Measurements from ENCODE around the gene VEZT.
"Not testable (repeated sequence)": the region's sequence is repeated elsewhere in the genome, so short reads cannot be mapped to it uniquely, and the experiment has no call there.

The VEZT gene

DNA sequence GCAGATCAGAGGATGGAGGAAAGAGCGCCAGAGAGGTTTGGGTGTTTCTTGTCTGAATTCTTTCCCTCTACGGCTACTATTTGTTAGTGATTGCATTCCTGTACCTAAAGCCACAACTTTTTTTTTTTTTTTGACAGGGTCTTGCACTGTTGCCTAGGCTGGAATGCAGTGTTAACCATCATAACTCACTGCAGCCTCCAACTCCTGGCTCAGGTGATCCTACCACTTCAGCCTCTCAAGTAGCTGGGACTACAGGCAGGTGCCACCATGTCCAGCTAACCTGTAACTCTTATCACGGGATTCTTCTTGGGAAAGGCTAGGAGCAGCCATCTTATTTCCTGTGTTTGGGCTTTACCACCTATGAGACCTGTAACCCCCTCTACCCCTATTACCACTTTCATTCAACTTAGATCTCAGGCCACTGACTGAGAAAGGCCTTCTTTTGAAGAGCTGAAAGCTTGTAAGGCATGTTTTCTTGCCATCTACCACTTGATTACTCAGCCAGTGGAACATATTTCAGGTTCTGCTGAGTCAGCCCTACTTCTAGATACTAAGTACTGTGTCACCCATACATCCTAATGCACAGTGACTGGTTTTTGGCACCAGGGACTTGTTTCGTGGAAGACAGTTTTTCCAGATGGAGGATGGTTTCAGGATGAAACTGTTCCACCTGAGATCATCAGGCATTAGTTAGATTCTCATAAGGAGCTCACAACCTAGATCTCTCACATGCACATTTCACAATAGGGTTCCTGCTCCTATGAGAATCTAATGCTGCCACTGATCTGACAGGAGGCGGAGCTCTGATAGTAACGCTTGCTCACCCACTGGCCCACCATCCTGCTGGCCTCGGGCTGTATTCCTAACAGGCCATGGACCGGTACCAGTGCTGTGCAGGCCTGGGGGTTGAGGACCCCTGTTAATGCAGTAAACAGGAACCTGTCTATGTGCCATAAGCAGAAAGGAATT is 6.9 kb downstream of the VEZT start:
- no peak for DNase-seq

DNA sequence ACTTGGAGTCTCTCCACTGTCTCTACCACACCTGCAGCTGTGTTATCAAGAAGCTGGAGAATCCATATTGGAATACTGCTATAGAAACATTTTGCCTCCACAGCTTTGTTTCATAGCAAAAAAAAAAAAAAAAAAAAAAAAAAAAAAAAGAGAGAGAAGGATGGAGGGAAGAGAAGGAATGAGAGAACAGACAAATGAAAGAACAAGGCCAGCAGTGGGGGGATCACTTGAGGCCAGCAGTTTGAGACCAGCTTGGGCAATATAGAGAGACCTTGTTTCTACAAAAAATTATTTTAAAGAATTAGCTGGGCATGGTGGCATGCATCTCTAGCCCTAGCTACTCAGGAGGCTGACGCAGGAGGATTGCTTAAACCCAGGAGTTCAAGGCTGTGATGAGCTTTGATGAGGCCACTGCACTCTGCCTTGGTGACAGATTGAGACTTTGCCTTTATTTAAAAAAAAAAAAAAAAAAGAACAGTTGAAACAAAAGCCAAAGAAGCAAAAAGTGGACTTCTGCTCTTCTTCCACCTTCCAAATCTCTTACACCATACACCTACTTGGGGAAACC is 8.1 kb downstream of the VEZT start:
- no peak for DNase-seq

- DNase-seq: no peak
Observed at GRCh38 chr12:95227818-95228356, 10.3 kb downstream of the VEZT start.

DNA sequence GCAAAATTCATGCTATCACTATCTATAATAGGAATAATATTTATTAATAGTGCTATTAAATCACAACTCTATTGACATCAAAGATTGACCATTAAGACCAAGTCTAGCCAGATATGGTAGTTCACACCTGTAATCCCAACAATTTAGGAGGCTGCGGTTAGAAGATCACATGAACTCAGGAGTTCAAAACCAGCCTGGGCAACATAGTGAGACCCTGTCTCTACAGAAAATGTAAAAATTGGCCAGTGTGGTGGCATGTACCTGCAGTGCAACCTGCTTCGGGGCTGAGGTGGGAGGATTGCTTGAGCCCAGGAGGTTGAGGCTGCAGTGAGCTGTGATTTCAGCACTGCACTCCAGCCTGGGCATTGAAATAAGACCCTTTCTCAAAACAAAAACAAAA is 11.0 kb downstream of the VEZT start:
- no peak for DNase-seq

DNA sequence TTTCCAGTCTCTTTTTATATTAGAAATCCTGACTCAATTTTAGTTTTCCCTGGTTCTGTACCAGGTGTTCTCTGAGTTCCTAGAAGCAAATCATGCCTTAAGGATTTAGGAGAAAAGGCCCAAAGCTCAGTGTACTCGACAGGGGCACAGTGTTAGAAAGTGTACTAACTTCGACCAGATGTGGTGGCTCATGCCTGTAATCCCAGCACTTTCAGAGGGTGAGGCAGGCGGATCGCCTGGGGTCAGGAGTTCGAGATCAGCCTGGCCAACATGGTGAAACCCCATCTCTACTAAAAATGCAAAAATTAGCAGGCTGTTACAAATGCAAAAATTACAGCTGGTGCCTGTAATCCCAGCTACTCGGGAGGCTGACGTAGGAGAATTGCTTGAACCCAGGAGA is 12.0 kb downstream of the VEZT start:
- no peak for DNase-seq

GRCh38 chr12:95230313-95230712 is 12.7 kb downstream of the VEZT start:
- no peak for DNase-seq

DNA sequence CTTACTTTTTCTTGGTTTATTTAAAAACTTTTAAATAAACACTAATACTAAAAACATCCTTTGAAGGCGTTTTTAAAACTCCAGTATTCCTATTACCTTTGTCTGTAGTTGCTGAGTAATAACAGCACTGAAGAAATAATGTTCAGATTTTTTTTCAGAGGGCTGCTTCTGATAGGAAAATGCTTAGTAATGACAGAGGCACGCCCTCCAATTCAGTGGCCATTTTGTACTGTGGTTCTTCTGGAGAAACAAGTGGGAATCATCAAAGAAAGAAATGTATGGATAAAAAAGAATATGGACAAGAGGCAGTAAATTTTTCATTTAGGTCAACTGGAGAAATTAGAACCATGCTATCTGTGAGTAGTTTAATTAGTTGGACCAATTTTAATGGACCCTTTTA is 13.6 kb downstream of the VEZT start:
- no peak for DNase-seq

DNA sequence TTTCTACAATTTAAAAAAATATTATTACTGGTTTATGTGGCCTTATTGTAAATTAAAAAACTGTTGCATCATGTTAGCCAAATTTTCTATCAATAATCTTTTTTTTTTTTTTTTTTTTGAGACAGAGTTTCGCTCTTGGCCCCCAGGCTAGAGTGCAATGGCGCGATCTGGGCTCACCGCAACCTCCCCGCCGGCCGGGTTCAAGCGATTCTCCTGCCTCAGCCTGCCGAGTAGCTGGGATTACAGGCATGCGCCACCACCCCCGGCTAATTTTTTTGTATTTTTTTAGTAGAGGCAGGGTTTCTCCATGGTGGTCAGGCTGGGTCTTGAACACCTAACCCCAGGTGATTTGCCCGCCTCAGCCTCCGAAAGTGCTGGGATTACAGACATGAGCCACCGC is 16.6 kb downstream of the VEZT start:
- DNase-seq: not testable (repeated sequence)

- not testable (repeated sequence) for DNase-seq
Observed at GRCh38 chr12:95235621-95236020, 18.0 kb downstream of the VEZT start.

DNA sequence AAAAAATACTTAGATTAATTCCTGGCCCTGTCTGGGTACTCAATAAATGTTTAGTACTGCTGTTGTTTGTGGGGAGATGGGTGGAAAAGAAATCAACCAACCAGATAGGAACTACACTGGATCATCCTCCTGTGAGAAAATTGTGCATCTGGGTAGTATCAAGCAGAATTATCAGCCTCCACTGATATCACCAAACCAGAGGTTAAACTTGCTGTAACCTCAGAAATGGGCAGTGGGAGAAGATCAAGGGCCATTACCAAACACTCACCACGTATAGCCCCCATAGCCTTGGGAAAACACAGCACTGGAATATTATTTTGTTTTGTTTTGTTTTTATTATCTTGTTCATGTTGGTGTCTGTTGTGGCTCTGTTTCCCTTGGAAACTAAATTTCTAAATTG is 19.7 kb downstream of the VEZT start:
- no peak for DNase-seq

GRCh38 chr12:95238150-95238549 is 20.5 kb downstream of the VEZT start:
- DNase-seq: no peak

DNA sequence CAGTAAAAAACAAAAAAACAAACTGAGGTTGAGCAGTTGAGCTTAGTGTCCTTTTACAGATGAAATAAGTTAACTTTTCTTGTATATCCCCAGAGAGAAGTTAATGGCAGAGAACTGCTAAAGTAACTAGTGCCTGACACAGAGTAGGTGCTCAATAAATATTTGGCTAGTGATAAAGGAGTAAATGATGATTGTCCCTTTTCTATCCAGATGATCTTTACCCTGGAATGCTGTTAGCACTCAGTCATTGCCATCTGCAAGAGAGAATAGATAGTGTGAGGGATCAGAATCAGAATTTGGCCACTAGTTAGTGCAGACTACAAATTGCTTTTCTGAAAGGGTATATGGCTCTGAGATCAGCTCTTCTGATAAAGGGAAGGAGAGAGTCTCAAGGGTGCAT is 21.6 kb downstream of the VEZT start:
- no peak for DNase-seq

GRCh38 chr12:95239835-95240234 is 22.2 kb downstream of the VEZT start:
- not testable (repeated sequence) for DNase-seq

GRCh38 chr12:95240556-95240955 is 22.9 kb downstream of the VEZT start:
- no peak for DNase-seq

- not testable (repeated sequence) for DNase-seq
Observed at GRCh38 chr12:95241138-95241537, 23.5 kb downstream of the VEZT start.

DNA sequence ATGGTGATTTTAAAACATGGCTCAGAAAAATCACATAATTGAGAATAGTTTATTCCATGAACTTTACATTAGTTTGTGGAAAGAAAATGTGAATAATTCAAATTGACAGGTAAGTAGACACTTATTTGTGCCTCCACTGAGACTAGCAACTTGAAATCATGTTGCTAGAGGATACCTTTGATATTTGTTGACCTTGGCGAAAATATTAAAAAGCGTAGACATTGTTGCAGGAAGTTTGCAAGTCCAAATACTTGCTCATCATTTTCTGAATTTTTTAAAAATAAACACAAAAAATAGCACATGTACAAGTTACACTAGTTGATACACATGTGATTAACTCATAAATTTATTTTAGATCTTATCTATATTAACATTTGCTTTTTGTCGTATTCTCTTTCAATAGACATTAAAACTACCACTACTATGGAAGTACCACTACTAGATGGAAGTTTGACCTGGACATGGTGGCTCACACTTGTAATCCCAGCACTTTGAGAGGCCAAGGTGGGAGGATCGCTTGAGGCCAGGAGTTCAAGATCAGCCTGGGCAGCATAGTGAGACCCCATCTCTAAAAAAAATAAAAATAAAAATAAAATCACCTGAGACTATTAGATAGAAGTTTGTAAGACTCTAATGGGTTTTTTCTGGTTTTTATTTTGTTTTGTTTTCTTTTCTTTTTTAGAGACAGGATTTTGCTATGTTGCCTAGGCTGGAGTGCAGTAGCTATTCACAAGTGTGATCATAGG is 24.3 kb downstream of the VEZT start:
- no peak for DNase-seq

DNA sequence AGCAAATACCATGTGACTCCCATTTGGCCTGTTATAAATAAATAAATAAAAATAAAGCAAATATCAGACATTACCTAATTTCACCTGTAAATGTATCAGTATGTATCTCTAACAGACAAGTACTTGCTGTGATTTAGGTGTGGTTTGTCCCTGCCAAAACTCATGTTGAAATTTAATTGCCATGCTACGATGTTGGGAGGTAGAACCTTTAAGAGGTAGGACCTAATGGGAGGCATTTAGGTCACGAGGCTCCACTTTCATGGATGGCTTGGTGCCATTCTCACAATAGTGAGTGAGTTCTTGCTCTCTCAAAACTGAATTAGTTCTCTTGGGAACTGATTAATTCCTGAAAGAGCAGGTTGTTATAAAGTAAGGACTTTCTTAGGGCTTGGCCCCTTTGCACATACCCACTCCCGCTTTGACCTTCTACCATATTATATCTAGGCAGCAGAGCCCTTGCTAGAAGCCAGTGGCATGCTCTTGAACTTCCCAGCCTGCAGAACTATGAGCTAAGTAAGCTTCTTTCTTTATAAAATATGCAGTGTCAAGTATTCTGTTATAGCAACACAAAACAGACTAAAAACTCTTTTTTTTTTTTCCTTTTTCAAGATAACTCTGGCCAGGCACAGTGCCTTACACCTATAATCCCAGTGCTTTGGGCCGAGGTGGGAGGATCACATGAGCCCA is 26.0 kb downstream of the VEZT start:
- no peak for DNase-seq

GRCh38 chr12:95244350-95244749 is 26.7 kb downstream of the VEZT start:
- DNase-seq: no peak

DNA sequence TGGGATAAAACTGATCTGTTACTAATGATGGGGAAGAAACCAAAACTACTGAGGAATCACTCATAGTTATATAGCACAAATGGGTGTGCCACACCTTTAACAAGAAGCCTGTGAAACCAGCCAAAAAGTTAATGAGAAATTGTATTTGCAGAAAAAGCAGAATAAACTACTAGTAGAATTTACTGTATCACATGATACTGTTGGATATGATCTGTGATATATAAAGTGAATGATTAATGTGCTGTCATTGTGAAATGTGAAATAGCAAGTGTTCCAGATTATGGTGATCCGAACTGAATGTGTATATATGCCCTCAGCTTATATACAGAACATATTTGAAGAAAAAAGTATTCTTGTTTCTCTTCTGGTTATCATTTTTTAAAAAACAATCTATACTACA is 30.5 kb downstream of the VEZT start:
- DNase-seq: no peak

- DNase-seq: no peak
Observed at GRCh38 chr12:95248604-95249360, 31.2 kb downstream of the VEZT start.

- no peak for DNase-seq
Observed at GRCh38 chr12:95253386-95253785, 35.8 kb downstream of the VEZT start.

GRCh38 chr12:95257541-95257940 is 39.9 kb downstream of the VEZT start:
- no peak for DNase-seq

All from cerebellar nuclear complex (tissue), 1 donor.